ENCODE data around the gene ST7.

DNA sequence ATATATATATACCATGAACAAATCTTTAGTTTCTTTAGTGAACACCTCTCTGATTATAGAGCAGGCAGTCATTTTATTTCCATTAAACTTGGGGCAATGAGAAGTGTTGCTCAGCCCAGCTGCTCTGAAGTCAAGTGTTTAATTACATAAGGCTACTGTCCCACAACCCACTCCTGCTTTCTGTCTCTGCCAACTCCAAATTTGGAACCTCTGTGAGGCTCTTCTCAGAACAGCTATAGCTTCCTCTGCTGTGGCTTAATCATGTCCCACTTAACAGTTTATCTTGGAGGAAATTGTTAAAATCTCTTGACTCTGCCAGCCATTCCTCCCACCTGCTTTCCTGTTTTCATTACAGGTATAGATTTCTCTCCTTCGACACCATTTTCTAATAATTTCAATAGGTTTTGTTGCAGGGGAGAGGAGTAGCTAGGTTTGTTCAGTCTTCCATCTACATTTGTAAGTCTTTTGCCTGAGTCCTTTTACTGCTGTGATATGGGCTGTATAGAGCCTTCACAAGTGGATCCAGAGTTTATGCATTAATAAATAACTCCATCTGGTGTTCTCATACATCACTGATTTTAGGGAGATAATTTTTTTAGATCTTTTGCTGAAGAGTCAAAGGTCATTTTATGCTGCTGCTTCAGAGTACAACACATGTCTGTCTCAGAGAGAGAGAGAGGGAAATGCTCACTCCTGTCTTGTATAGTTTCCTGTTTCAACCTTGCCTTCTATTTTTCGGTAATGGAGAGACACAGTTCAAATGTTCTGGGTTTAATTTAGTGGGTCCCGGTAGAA is 199.1 kb downstream of the ST7 start:
- no peak for TF ChIP-seq POLR2AphosphoS5 (IDR thresholded peaks at IDR 0.05)
- TF ChIP-seq POLR2A (IDR thresholded peaks at IDR 0.05): no peak
- no peak for TF ChIP-seq CTCF (IDR thresholded peaks at IDR 0.05)
- no peak for TF ChIP-seq EP300 (IDR thresholded peaks at IDR 0.05; ENCODE audit: low read depth)

All from transverse colon (tissue), 4 donors.